Measurements from ENCODE around the gene SBK3.
"Not testable (repeated sequence)": the region's sequence is repeated elsewhere in the genome, so short reads cannot be mapped to it uniquely, and the experiment has no call there.

Gene SBK3

DNA sequence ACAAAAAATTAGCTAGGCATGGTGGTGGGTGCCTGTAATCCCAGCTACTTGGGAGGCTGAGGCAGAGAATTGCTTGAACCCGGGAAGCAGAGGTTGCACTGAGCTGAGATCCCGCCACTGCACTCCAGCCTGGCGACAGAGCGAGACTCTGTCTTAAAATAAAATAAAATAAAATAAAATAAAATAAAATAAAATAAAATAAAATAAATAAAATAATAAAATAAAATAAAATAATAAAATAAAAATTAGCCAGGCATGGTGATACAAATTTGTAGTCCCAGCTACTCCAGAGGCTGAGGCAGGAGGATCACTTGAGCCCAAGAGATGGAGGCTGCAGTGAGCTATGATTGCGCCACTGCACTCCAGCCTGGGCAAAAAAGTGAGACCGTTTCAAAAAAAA, 28.6 kb upstream of the SBK3 start:
- DNase-seq (ENCODE audit: low spot score) = not testable (repeated sequence)

DNA sequence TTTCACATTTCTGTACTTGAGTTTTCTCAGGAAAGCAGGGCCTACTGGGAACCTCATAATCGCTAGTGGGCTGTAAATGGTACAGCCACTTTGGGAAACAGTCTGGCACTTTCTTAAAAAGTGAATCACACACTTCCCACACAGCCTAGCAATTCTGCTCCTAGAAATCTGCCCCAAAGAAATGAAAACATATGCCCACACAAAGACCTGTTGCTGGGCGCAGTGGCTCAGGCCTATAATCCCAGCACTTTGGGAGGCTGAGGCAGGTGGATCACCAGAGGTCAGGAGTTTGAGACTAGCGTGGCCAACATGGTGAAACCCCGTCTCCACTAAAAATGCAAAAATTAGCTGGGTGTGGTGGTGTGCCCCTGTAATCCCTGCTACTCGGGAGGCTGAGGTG, 24.1 kb upstream of the SBK3 start:
- not testable (repeated sequence) for DNase-seq (ENCODE audit: low spot score)

DNA sequence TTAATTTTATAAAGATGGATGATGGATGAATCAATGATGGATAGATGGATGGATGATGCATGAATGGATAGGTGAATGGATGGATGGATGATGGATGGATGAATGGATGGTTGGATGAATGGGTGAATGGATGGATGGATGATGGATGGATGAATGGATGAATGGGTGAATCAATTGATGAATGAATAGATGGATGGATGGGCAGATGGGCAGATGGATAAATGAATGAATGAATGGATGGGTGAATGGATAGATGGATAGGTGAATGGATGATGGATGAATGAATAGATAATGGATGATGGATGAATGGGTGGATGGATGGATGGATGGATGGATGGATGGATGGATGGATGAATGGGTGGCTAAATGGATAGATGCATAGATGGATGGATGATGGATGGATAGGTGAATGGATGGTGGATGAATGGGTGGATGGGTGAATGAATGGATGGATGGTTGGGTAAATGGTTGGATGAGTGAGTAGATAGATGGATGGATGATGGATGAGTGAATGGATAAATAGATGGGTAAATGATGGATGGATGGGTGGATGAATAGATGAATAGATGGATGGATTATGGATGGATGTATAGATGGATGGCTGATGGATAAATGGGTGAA, 22.5 kb upstream of the SBK3 start:
- DNase-seq (ENCODE audit: low spot score) = no peak

DNA sequence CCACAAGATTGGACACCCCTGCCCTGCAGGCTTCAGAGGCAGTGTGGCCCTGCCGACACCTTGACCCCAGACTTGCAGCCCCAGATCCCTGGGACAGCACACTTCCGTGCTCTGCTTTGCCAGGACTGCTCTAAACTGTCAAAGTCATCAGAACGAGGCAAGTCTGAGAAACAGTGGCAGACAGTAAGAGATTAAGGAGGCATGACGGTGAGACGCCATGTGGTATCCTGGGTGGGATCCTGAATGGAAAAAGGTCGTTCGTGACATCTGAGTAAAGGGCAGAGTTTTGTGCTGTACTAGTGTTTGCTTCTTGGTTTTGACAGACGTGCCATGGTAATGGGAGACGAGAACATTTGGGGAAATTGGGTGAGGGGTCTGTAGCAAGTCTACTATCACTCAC, 21.5 kb upstream of the SBK3 start:
- no peak for DNase-seq (ENCODE audit: low spot score)

DNA sequence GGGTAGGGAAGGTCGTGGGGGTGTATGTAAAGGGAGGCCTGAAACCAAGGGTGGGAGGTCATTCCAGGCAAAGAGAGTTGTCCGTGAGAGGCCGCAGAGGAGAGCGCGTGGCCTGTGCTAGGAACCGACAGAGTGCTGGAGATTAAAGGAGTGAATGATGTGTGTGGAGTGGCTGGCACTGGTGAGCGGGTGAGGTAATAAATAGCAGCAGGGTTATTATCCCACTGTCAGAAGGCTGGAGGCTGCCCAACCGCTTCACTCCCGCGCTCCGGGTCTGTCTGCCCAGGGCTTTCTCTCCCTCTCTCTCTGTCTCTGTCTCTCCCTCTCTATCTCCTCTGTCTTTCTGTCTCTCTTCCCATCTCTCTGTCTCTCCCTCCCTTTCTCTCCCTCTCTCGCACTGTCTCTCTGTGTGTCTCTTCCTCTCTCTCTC, 17.9 kb upstream of the SBK3 start:
- peak; percentile 48 for DNase-seq (ENCODE audit: low spot score)

DNA sequence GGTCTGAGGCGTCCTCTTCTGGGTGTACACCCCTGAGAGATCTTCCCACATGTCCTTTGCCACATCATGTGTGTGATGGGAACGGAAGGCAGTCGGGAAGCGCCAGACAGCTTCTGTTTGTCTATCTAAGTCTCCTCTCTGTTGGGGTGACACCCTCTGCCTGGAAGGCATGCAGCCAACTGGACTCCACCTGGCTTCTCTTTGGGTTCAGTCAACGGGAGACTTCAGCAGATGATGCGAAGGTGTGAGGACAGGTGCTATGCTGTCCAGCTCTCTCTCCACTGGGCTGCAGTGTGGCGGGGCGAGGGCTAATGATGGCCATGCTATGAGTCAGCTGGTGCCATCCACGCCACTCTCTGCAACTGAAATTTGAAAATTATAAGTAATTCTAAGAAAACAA, 14.3 kb upstream of the SBK3 start:
- DNase-seq (ENCODE audit: low spot score) = no peak

DNA sequence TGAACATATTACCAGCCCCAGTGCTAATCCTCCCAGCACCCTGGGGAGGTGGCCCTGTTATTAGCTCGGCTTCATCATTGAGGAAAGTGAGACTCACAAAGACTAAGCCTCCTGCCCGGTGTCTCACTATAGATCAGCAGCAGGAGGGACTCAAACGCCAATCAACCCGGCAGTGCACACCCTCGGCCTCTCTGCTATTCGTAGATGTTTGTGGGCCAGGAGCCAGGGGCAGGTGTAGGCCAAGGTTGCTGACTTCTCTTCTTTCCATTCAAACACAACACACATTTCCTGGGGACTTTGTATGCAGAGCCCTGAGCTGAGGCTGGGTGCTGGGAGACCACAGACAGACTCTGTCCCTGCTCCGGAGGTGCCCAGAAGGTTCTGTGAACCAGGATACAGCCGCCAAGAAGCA, 9.4 kb upstream of the SBK3 start:
- no peak for DNase-seq (ENCODE audit: low spot score)

DNA sequence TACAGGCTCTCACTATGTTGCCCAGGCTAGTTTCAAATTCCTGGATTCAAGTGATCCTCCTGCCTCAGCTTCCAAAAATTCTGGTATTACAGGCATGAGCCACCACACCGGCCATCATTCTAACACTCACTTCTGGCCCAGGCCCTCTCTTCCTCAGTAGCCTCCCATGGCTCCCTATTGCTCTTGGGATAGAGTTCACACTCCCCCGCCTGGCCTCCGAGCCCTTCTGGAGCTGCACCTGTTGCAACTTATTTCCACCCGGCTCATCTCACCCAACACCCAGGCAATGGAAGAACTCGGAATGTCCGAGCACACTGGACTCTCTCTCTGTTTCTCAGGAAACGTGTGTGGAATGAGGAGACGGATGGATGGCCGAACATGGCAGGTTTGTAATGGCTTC, 9.0 kb upstream of the SBK3 start:
- no peak for DNase-seq (ENCODE audit: low spot score)

DNA sequence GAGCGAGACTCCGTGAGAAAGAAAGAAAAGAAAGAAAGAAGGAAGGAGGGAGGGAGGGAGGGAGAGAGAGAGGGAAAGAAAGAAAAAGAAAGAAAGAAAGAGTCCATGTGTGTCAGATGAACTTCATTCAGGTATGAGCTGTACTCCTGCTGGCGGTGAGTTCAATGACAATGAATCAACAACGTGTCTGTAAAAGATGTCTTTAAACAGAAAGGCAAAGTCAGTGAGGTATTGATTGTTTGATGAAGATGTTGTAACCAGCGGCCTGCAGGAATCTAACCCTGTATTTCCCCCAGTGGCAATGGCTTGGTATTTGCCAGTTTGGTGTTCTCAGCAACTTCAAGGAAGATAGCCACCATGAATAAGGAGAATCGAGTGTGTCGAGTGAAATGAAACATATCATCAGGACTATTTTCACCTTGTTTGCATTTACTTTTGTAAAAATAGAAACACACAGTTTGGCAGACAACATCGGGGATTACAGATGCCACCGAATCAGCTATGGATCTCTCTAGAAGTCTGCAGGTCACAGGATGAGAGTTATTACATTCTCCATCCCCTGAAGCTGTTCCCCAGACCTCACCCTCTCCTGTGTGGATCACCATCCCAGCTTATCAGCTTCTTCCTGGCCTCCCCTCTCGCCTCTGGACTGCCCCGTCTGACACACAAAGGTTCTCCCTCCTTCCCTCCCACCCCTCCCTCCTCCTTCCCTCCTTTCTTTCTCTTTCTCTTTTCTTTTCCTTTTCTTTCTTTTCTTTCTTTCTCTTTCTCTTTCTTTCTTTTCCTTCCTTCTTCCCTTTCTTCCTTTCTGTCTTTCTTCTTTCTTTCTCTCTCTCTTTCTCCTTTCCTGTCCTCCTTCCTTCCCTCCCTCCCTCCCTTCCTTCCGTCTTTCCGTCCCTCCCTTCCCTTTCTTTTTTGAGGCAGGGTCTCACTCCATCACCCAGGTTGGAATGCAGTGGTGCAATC, 8.2 kb upstream of the SBK3 start:
- DNase-seq (ENCODE audit: low spot score) = no peak

DNA sequence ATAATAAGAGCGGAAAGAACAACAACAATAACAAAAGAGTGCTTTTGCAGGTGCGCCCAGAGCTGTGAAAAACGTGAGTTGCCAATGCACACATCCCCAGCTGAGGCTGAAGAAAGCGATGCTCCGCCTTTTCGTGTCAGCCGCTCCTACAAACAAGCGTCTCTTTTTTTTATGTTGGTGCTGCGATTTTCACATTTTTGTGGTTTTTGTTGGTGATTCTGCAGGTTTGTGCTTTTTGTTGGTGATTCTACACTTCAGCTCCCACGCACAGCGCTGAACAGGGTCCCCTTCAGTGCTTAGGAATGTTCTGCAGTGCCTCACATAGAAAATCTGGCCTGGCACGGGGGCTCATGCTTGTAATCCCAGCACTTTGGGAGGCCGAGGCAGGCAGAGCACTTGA, 7.3 kb upstream of the SBK3 start:
- peak; percentile 81 for DNase-seq (ENCODE audit: low spot score)

DNA sequence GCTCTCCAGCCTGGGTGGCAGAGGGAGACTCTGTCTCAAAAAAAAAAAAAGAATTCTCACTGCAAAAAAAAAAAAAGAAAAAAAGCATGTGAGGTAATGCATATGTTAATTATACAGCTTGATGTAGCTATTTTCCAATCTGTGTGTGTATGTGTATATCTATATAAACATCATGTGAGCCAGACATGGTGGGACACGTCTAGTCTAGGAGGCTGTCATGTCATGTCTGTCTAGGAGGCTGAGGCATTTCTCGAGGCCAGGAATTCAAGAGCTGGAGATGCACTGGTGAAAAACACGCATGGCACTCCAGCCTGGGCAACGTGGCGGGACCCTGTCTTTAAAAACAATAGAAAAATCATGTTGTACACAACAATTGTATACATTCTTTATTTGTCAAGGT, 6.9 kb upstream of the SBK3 start:
- no peak for DNase-seq (ENCODE audit: low spot score)

DNA sequence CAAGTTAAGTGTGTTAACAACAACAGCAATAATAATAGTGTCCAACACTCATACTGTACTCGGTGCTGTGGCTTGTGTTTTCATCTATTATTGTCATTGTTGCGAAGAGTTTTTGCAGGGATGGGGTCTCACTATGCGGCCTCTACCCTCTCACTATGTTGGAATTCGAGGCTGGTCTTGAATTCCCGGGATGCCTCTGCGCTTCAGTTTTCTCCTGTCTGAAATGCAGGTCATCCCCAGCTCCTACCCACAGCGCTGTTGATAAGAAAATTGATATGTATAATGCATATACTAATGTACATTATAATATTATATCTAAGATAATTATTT, 4.9 kb upstream of the SBK3 start:
- no peak for DNase-seq (ENCODE audit: low spot score)

DNA sequence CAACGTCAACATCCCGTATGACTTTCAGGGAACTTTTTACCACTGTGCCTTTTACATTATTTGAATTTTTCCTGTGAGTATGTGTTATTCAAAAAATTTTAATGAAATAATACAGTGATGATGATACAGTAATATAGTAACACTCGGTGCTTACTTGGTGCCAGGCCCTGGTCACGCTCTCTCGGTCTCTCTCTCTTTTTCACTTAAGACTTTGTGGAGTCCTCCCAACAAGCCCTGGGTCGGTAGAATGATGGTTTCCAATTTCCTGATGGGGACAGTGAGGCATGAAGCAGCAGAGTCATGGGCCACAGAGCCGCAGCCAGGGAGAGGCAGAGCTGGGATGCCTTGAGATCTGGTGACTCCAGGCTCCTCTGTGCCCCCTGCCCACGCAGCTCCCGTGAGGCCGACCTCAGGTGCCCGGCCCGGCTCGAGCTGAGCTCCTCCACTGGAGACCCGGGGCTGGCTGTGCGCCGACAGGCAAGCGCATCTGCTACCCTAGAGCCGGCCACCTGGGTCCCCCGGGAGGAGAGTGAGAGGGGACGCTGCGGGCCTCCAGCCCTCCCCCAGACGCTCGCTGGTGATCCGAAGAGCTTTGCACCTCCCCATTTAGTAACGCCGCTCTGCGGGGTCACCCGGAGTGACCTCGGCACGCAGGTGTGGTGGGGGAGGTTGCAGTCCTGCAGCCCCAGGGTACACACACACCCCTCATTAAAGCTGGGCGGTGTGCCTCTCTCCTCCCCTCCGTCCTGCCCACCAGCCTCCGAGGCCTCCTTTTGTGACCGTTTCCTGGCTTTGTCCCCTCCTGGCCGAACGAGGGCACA, 4.4 kb upstream of the SBK3 start:
- peak; percentile 80 for DNase-seq (ENCODE audit: low spot score)

DNA sequence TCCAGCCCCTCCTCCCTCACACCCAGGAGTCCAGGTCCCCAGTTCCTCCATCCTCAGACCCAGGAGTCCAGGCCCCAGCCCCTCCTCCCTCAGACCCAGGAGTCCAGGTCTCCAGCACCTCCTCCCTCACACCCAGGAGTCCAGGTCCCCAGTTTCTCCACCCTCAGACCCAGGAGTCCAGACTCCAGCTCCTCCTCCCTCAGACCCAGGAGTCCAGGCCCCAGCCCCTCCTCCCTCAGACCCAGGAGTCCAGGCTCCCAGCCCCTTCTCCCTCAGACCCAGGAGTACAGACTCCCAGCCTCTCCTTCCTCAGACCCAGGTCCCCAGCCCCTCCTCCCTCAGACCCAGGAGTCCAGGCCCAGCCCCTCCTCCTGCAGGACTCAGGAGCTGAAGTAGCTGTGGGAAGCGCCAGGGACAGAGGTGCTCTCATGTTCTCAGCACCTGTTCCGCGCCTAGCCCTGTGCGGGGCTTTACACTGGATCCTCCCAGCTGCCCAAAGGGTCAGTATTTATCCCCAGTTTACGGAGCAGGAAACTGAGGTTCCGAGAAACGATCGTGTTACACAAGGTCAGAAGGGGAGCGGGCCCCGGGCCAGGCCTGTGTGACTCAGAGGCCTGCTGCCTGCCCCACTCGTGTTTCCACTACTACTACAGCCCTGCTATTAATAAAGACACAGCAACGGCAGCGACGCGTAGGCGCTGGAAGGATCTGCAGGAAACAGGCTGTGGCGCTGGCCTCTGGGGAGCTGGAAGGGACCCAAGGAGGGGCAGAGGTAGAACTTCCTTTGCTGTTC, 1.7 kb upstream of the SBK3 start:
- peak; percentile 69 for DNase-seq (ENCODE audit: low spot score)

DNA sequence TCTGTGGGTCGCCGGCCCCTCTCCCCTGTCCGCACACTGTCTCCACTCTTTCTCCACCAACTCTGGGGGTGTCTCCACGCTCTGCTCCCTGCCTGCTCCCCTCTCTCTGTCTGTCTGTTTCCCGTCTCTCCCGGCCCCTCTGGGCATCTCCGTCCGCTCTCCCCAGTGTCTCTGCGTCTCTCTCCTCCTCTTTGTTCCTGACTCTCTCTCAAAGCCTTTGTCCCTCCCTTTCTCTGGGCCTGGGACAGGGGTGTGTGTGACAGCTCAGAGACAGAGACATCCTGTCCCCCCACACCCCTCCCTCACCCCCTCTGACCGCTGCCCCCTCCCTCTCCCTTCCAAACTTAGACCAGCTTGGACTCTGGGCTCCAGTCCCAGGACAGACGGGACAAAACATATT, 668 bp upstream of the SBK3 start:
- no peak for DNase-seq (ENCODE audit: low spot score)

DNA sequence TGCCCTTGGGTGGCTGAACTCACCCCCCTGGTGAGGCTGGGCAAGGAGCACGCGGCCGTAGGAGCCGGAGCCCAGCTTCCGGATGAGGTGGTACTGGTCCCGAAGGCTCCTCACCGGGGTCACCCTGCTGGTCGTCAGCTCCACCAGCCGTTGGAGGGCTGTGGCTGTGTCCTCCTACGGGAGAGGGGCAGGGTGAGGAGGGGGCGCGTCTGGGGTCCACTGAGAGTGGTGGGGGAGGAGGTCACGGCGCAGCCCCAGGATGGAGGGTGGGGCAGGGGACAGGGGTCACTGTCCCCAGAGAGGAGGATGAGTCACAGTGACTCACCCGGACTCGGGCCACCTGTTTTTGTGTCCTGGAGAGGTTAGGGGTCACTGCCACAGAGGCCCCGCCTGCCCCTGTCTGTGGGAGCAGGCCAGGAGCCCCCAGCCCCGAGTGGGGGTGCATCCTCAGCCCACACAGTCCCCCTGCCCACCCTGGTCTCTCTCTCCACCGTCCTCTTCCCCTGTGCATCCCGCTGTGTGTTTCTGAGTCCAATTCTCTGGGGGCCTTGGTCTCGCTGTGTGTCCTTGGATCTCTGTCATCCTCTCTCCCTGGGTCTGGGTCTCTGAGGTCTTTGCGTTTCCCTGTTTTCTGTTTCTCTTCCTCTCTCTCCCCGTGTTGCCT, 435 bp downstream of the SBK3 start:
- no peak for DNase-seq (ENCODE audit: low spot score)

DNA sequence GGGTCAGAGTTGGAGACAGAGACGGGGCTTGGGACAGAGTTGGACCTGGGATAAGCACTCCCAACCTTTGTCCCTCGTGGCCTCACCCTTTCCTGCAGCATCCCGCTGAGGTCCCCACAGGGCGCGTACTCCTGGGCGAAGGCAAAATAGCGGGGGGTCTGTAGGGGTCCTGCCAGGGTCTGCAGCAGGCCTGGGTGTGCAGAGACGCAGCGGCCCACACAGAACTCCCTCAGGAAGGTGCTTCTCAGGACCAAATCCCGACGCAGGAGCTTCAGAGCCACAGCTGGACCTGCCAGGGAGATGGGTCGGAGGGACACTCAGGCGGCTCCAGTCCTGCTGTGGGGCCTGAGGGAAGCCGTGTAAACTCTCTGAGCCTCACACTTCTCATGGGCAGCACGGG, 1.3 kb downstream of the SBK3 start:
- DNase-seq (ENCODE audit: low spot score) = no peak

DNA sequence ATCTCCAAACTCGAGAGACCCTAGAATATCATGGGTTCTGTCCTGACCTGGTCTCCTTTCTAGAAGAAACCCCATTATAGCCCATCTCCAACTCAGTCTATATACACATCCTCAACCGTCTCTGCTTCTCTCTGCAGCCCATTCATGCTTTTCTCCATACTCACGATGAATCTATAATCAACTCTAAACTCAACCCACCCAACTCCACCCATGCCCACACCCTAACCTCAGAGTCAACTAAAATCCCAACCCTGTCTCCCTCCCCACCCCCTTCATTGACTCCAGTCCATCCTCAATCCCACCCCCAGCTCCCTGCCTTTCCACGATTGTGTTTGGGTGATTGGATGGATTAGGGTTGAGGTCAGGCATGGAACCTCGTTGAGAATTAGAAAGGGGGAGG, 1.8 kb downstream of the SBK3 start:
- DNase-seq (ENCODE audit: low spot score) = no peak

DNA sequence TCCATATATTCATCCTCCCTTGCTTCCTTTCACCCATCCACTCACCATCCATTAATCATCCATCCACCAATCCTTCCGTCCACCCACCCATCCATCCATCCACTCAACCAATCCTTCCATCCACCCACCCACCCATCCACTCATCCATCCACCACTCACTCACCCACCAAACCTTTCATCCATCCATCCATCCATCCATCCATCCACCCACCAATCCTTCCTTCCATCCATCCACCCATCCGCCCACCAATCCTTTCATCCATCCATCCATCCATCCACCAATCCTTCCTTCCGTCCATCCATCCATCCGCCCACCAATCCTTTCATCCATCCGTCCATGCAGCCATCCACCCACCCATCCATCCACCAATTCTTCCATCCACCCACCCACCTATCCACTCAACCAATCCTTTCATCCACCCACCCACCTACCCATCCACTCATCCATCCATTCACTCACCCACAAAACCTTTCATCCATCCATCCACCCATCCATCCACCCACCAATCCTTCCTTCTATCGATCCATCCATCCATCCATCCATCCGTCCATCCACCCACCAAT, 3.0 kb downstream of the SBK3 start:
- no peak for DNase-seq (ENCODE audit: low spot score)

DNA sequence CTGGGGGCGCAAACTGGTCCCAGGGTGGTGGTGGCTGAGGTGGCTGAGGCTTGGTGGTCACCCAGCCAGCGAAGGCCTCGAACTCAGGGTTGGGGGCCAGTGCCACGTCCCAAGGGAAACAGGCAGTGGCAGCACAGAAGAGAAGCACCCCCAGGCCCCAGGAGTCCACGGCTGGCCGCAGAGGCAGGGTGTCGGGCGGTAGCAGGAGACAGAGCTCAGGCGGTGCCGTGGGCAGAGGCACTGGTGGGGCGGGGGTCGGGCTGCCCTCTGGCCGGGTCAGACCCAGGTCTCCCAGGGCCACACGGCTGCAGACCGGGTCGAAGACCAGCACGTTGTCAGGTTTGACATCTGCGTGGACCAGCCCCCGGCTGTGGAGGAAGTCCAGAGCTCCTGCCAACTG, 4.3 kb downstream of the SBK3 start:
- no peak for DNase-seq (ENCODE audit: low spot score)

DNA sequence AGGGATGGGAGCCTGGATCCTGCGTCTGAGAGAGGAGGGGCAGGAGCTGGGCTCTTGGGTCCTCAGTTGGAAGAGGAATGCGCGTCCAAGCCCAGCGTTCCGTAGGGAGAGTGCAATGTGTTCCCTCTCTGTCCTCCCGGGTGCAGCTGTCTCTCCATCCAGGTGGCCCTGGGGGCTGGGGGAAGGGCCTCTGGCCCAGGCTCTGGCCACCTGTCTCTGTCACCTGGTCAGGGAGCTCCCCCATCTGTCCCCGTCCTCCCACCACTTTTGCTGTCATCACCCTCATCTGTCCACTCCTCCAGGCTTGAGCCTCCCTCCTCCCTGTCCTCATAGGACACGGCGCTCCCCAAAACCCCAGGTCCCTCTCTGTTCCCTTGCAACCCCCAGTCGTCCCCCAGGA, 4.7 kb downstream of the SBK3 start:
- DNase-seq (ENCODE audit: low spot score) = no peak
